Stimulated activated CD4-positive, alpha-beta T cell treated with anti-CD3 and anti-CD28 coated beads, TNF-alpha, amount 100 ng/mL, for 24 hours (primary cell): Measurements from ENCODE around the gene CRYBA1.
"Not testable (repeated sequence)": the region's sequence is repeated elsewhere in the genome, so short reads cannot be mapped to it uniquely, and the experiment has no call there.

Experiments
- DNase-seq, 3 experiments: peaks; one replicate each; pipeline ENCODE4 v3.0.0-alpha.2; 2020; ENCODE audit warnings: low read depth in 3 of 3

The CRYBA1 gene

DNA sequence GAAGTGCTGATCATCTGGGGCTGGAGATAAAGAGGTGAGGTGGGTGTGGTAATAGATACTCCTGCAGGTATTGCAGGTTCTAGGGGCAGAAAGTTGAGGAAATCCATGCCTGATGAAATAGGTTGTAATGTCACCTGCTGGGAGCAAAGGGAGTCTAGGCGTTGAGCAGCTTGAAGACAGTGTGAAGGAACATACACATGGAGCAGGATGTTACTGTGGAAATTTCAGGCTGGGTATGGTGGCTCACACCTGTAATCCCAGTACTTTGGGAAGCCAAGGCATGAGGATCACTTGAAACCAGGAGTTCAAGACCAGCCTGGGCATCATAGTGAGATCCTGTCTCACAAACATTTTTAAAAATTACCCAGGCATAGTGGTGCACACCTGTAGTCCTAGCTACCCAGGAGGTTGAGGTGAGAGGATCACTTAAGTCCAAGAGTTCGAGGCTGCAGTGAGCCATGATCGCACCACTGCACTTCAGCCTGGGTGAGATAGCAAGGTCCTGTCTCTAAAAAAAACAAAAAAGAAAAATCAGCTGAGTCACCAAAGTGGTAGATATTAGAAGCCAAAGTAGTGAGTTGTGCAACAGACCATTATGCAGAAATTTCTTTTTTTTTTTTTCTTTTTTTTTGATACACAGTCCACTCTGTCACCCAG, 9.1 kb upstream of the CRYBA1 start:
- DNase-seq, result no peak

DNA sequence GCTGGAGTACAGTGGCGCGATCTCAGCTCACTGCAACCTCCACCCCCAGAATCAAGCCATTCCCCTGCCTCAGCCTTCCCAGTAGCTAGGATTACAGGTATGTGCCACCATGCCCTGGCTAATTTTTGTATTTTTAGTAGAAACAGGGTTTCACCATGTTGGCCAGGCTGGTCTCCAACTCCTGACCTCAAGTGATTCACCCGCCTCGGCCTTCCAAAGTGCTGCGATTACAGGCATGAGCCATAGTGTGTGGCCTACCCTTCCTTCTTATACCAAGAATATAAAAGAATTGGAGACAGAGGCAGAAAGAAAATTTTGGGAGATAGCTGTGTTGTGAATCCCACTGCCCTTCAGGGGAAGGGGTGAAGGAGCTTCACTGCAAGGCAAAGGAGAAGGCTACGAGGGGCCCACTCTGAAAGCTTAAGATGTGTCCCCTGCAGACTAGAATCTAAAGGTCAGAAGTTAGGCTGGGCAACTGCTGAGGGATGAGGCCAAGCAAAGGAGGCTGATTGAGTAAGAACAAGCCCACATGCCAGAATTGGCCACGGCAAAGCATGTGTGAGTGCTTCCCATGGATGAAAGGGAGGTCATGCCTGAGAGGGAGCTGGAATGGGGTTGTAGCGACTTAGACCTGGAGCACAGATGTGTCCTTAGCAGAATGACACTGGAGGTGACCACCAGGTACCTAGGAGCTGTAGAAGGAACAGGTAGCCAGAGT, 8.4 kb upstream of the CRYBA1 start:
- no peak for DNase-seq

DNA sequence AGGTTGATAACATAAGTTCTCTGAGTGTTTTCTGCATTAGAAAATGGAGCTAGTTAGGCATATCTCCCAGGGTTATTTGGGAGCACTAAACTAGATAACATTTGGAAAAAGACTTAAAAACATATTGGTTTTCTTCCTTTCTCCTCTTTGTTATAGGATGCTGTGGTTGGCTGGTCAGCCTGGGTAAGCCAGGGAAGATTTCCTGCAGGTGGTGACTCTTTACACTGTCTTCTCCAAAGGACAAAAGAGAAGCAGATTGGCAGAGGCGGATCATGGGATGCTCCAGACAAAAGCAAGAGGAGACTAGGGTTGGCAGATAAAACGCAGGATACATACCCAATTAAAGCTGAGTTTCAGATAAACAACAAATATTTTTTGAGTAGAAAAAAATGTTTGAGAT, 6.2 kb upstream of the CRYBA1 start:
- no peak for DNase-seq

DNA sequence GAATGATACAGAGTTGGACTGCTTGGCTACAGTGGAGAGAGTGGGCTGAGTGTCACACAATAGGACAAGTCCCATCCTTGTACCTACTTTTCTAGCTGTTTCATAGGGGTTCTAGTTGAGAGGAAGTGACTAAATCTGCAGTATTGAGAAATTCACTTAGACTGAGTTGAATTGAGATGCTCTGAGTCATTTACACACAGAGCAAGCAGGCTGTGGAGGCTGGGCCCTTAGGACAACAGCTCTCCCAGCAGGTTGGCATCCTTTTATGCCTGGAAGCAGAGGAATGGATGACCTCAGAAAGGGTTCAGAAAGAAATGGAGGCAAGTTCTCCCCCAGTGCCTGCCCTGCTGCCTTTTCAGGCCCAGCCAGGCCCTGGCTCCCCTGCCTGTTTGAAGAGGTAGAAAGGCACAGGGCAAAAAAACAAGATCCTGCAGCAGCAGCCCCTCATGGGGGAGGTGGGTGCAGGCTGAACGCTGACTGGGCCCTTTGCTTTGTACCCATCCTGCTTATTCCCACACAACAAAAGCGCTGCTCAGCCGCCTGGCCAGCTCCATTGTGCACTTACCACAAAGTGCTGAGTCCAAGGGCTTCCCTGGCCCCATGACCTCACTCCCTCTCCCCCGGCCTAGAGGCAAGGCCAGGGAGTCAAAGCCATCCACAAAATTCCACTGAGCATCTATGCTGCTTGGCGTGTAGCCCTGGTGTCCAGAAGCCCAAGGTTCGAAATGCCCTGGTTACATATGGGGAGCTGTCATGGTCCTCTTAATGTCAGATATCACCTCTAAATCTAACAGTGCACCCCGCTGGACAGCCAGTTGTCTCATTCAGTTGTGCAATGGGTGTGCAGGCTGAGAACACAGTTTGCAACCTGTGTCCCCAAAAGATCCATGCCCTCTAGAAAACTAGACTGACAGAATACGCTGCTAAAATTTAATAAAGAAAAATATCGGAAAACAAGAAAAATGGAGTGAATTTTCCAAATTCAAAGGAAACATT, 5.4 kb upstream of the CRYBA1 start:
- DNase-seq, result peak in 1 of 3 experiments; percentile 13

DNA sequence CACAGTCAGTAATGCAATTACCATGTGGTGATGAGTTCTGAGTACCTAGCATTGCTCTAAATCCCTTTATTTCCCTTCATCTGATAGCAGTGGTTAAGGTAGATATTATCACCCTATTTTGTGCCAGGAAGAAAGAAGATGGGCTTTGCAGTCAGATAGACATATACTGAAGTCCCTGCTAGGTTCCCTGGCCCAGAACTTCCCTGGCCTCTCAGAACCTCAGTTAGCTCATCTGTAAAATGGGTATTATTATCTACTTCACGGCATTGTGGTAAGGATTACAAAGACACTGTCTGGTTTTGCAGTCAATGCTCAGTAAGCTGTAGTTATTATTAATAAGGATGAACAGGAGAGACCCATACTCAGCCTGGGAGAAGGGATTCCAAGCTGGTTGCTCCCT, 4.6 kb upstream of the CRYBA1 start:
- no peak for DNase-seq

DNA sequence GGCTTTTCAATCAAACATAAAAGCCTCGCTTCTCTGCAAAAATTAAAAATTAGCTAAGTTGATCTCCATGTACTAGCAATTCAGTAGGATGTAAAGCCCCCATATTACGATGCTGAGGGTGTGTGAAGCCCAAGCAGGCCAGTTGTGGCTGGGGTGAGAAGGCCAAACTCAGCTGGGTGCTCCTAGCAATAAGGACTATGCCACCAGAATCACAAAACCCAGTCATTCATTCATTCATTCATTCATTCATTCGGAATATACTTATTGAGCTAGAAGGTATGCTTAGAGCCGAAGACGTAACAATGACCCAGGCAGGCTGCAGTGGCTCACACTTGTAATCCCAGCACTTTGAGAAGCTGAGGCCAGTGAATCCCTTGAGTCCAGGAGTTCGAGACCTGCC, 3.9 kb upstream of the CRYBA1 start:
- no peak for DNase-seq

DNA sequence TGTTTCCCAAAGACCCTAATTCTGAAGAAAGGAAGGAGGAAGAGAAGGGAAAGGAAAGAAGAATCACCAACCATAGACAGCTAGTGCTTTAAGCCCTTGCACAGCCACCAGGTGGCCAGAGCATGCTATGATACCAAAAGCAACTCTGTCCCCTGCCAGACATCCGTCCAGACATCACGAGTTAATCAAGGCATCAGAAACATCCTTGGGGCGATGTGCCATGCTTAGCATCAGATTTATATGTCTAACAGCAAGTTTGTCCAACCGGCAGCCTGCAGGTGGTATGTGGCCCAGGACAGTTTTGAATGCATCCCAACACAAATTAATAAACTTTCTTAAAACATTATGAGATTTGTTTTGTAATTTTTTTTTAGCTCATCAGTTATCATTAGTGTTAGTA, 2.9 kb upstream of the CRYBA1 start:
- no peak for DNase-seq

DNA sequence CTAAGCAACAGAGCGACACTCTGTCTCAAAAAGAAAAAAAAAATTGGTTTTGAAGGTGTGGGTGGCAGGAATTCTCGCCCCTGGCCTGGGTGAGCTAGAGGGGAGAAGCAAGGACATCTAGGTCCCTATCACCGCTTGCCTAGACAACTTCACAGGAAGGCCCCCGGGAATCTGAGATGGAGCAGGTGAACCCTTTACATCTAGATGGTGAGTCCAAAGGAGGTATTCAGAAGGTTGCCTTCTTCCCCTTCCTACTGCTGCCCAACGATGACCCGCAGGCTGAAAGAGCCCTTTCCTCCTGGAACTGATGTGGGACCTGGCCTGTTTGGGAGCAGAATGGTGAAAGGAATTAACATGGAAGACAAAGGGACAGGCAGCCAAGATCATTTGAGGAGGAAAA, 1.3 kb upstream of the CRYBA1 start:
- no peak for DNase-seq

DNA sequence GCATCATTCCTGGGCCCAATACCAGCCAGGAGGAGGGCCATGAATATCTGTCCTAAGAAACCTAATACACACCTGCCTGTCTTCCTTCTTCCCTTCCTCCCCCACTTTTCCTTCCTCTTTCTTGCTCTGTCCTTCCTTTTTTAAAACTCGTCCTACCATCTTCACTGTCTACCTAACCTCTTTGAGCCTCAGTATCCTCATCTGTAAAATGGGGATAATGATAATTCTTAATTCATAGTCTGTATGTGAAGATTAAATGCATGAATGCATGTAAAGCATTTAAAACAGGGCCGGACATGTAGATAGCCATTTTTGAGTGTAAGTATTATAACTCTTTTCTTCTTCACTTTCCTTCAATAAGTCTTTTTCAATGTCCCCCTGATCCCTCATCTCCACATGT, 560 bp downstream of the CRYBA1 start:
- no peak for DNase-seq

DNA sequence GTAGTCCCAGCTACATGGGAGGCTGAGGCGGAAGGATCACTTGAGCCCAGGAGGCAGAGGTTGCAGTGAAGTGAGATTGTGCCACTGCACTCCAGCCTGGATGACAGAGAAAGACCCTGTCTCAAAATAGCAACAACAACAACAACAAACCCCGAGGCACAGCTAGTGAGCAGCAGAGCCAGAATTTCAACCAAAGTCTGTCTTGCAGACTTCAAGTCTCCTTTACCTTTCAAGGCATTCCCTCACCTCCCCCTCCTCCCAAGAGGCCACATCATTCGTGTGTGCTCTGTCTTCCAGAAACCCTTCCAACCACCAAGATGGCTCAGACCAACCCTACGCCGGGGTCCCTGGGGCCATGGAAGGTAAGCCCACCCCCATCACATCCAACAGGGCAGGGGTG, 2.2 kb downstream of the CRYBA1 start:
- no peak for DNase-seq

DNA sequence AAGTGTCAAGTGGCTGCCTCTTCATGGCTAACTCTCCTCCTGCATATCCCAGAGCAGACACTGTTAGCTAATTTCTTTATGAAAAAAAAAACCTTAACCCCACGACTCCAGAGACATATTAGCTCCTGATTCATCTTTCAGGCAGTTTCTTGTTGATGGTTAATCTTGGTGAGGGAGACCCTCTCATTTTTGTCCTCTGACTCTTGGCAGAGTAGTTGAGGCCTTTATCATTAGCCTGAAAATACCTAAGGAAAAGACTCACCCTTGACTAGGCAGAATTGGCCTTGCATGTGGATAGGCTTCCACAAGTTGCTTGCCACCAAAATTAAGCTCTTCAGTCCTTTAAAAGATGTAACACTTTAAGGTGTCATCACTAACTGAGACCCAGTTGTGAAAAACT, 4.0 kb downstream of the CRYBA1 start:
- DNase-seq, result no peak

DNA sequence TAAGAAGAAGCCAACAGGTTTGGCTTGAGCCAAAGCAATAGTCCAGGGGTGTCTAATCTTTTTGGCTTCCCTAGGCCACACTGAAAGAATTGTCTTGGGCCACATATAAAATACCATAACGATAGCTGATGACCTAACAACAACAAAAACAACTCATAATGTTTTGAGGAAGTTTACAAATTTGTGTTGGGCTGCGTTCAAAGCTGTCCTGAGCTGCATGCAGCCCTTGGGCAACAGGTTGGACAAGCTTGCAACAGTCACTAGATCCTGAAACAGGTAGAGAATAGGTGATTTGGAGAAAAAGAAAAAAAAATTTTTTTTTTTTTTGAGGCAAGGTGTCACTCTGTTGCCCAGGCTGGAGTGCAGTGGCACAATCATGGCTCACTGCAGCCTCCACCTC, 4.5 kb downstream of the CRYBA1 start:
- no peak for DNase-seq

DNA sequence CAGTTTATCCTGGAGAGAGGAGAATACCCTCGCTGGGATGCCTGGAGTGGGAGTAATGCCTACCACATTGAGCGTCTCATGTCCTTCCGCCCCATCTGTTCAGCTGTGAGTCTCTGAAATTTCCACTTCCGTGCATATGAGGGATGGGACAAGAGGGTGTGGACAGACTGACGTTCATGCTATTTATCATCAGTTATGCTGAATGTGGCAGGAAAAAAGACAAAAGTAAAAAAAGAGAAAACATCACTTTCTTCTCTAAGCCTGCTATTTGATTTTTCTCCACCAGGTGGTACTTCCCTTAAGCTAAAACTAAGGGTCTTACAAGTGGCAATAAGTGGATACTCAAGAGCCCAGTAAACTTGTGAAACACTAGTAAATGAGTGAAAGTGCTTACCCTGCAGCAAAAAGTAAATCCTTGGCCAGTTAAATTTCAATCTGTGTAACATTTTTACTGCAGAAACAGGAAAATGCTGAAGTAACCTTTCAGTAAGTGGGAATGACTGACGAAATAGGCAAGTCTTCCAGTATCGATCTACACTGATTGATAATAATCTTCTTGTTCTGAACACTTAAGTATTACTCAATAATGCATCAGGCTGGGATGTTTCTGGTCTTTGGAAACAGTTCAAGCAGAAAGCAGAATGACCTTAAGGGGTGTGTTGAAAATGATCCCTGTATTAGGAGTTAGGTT, 5.6 kb downstream of the CRYBA1 start:
- no peak for DNase-seq

DNA sequence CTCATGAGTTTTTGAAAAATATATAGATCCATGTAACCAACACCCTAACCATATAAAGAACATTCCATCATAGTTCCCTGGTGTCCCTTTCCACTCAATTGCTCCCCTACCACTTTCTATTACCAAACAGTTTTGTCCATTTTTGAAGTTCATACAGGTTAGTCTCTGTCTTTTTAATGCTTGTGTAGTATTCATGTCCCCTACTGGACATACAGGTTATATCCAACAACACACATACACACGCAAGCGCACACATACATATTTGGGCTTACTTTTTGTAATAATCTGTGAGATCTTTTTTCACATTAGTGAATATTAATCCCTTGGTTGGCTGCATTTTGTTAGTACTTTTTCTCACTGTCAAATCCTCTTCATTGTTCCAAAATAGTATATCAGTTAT, 6.4 kb downstream of the CRYBA1 start:
- DNase-seq, result no peak

DNA sequence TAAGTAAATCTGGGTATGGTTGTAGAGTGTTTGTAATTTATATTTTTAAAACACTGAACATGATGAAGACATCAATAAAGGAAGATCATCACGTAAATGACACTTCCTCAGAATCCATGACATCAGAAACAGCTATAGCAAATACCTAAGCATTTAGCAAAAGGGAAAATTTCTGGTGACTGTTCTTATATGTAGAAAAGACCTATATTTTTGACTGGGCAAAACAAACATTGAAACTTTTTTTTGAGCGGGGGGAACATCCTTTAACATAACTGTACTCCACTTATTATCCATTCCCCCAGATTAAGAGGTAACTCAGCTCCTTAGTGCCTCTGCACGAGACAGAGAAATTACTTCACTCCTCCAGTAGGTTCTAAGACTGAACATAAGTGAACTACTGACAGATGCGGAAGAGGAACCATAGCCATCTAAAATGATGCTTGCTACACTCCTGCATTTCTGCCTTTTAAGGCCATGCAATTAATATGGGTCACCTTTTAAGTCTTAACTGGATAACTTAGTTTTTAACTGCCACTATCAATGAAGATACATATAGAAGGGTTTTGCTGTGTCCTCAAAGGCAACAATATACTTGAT, 9.4 kb downstream of the CRYBA1 start:
- no peak for DNase-seq

DNA sequence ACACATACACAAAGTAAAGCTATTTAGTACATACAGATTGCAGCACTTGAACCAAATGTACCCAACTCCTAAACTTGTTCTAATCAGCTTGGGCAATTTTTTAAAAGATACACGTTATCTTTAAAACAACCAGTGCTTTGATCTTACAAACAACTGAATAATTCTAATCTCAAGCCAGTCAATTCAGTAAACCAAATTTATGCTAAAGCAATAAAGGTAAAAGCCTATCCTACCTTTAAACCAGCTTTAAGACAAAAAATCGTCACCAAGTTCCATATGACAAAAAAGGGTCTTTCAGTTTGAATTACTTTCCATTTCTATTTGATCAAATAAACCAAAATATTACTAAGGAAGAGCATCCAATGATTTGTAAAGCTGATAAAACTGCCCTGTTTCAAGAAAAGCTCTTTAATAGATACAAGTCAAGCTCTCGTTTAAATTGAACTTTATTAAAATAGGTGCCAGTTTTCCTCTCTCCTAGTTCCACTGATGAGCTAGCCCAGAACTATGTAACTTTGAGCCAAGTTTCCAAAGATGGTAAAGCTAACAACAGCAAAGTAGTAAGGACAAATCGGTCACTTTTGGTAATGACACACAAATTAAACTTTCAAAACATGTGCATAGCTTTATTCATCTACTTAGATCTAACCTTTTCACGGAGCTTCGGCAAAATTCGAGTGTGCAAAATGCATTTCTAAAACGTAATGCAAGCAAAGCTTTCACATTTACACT, 10.2 kb downstream of the CRYBA1 start:
- no peak for DNase-seq

DNA sequence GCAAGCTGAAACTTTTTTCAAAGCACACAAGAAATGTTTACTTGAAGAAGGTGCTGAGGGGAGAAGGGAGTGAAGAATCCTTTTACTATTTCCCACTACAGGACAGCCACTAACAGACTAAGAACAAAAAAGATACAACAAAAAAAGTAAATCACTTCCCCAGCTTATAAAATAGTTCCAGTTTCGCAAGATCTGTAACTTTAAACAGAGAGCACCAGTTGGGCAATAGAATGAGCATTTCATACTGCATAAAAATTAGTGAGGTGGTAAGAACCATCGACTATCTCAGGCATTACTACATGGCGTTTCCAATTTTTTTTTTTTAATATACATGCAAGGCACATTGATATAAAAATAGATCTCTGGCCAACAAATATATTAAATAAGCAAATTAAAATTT, 11.1 kb downstream of the CRYBA1 start:
- no peak for DNase-seq

DNA sequence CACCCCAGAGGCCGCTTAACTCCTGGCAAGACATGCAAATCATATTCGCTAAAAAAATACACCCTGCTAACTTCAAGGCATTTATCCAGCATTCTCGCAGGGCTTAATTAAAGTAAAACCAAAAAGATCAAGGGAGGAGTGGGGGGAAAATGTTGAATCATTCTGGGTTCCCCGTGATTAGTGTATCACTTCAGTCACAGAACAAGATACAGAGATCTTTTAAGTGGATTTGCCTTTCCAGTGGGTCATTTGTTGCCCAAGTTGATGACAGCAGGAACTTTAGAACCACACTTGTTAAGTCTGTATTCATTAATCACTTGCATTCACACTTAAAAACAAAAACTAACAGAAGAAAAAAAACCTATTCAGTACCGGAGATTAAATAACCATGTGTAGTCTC, 17.3 kb downstream of the CRYBA1 start:
- DNase-seq, result no peak

DNA sequence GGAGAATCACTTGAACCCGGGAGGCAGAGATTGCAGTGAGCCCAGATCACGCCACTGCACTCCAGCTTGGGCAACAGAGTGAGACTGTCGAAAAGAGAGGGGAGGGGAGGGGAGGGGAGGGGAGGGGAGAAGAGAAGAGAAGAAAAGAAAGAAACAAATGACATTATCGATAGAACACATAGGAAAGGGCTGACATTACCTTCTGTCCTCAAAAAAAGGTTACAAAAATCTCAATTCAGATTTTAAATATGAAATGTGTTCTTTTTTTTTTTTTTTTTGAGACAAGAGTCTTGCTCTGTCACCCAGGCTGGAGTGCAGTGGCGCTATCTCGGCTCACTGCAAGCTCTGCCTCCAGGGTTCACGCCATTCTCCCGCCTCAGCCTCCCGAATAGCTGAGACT, 25.3 kb downstream of the CRYBA1 start:
- not testable (repeated sequence) for DNase-seq

DNA sequence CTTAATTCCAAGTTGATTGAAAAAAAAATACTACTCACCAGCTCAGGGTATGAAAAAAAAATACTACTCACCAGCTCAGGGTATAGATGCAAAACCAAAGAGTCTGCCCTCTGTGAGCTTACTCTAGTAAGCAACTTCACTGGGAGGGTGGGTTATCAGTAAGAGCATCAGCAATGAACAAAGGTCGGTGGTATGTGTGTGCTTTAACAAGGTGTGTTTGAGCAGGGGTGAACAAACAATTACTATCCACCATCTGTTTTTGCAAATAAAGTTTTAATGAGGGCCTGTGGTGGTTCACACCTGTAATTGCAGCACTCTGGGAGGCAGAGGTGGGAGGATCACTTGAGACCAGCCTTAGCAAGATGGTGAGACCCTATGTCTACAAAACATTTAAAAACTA, 27.3 kb downstream of the CRYBA1 start:
- no peak for DNase-seq

DNA sequence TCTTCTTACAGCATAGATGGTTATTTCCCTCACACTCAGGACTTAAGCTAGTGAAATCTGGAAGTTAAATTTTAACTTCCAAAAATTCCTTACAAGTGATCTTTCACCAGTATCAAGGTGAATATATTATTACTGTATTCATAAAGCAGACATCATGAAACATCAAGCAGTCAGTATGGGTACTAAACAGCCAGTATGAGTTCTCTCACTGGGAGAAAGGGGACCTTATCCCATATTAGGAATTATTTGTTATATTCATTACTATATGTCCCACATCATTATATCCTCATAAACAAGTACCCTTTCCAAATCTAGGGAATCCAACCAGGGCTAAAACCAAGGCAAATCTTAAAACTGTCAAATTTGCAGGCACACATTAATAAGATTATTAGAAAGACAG, 32.0 kb downstream of the CRYBA1 start:
- DNase-seq, result no peak
